Stimulated activated CD4-positive, alpha-beta T cell treated with anti-CD3 and anti-CD28 coated beads, Interleukin-15, amount 100 ng/mL, for 24 hours (primary cell): ENCODE data around the gene ABCG4.
"Not testable (repeated sequence)": the region's sequence is repeated elsewhere in the genome, so short reads cannot be mapped to it uniquely, and the experiment has no call there.

Experiments
- DNase-seq: peaks from one replicate; pipeline ENCODE4 v3.0.0-alpha.2; 2020

ABCG4 gene

DNA sequence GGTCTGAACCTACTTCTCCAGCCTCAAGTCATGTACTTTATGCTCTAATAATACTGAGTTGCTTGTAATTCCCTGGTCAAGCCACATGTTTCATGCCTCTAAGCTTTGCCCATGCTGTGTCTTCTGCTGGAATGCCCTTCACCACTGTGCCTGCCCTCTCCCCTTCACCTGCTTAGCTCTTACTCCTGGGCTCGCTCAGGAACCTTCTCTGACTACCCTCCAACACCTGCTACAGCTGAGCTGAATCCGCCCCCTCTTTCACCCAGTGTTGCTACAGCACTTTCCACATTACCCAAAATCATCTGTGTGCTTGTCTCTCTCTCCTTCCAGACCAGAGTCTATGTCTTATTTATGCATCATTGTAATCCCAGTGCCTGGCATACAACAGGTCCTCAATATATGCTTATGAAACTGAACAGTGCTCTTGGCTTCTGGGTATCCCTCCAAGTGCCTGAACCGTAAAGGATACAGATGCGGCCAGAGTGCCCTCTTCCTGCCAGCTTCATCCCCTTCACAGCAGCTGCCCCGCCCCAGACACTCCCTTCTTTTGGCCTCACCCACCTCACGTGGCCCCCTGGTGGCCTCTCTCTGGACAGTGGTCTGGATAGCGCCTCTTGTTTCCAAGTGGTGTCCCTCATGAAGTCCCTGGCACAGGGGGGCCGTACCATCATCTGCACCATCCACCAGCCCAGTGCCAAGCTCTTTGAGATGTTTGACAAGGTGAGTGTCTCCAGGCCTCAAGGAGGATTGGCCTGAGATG lies 7.1 kb downstream of the ABCG4 start:
- no peak for DNase-seq

DNA sequence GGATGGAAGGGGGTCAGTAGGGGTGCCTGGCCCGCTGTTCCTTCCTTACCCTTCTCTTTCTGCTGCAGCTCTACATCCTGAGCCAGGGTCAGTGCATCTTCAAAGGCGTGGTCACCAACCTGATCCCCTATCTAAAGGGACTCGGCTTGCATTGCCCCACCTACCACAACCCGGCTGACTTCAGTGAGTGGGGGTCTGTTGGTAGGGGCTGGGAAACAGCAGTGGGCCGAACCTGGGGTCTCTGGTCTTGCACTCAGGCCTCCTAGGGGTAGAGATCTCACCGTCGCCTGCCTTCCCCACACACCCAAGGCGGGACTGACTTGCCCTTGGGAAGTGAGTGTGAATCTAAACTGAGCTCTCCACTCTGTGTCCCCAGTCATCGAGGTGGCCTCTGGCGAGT lies 7.6 kb downstream of the ABCG4 start:
- no peak for DNase-seq

DNA sequence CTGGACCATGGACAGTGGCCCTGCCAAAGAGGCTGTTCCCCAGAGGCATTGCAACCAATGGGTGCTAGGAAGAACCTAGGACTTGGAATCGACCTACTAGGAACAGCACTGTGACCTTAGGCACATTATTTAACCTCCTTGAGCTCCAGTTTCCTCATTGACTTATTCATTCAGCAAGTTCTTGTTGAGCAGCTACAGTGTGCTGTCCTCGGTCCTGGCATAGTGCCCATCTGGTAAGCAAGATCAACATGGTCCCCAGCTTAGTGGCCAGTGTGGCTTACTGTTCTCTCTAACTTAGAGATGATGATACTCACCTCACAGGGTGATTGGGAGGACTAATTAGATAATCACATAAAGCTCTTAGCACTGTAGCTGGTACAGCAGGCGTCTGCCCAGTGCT lies 8.2 kb downstream of the ABCG4 start:
- no peak for DNase-seq

DNA sequence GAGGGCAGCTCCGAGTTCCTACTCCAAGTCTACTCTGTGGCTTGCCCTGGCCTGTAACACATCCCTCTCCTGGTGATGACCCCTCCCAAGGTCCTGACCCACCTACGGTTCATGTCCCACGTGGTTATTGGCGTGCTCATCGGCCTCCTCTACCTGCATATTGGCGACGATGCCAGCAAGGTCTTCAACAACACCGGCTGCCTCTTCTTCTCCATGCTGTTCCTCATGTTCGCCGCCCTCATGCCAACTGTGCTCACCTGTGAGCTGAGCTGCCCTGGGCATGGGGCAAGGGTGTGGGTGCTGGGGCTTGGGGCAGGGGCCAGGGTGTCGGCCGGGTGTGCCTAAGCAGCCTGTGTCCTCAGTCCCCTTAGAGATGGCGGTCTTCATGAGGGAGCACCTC lies 9.6 kb downstream of the ABCG4 start:
- no peak for DNase-seq

DNA sequence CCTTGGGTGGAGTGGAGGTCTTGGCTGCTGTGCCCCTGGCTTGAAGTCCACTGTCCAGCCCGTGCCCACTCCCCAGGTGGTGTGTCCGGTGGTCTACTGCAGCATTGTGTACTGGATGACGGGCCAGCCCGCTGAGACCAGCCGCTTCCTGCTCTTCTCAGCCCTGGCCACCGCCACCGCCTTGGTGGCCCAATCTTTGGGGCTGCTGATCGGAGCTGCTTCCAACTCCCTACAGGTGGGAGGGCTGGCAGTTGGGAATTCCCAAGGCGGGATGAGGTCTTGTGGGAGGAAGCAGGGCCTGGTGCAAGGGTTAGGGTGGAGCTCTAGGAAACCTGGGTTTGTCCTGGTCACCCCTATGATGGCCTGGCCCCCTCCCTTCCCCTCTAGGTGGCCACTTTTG lies 11.3 kb downstream of the ABCG4 start:
- no peak for DNase-seq

DNA sequence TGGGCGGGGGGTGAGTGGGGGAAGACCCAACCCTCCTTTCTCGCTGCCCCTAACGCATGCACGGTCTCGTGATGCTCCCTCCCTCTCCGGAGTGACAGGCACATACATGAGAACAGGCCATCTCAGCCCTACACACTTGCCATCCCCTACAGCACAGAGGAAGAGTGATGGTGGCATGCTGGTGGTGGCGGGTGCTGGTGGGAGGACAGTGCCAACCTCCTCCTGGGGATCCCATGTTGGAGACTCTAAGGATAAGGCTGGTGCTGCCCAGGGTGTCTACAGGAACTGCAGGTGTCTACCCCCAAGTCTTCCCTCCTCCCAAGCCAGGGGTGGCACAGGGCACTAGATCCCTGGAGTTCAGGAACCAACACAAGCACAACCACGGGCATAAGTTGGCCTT lies 13.0 kb downstream of the ABCG4 start:
- no peak for DNase-seq

DNA sequence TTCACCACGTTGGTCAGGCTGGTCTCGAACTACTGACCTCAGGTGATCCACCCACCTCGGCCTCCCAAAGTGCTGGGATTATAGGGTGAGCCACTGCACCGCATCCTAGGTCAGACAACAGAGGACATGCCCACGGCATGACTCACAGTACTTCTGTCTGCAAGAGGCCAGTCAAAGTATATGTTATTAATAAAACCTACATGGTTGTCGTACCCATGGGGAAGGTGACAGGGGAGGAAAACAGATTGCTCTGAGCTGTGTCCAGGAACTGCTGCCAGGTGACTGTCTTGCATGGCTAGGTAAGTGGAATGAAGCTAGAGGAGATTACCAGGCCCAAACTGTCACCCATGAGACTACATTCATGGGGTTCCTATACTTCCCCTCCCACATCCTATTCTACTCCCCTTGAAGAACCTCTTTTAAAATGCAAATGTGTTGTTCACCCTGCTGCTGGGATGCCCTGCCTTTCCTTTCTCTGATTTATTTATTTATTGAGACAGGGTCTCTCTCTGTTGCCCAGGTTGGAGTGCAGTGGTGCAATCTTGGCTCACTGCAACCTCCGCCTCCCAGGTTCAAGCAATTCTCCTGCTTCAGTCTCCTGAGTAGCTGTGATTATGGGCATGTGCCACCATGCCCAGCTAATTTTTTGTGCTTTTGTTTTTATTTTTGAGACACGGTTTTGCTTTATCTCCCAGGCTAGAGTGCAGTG lies 17.7 kb downstream of the ABCG4 start:
- DNase-seq, result no peak

DNA sequence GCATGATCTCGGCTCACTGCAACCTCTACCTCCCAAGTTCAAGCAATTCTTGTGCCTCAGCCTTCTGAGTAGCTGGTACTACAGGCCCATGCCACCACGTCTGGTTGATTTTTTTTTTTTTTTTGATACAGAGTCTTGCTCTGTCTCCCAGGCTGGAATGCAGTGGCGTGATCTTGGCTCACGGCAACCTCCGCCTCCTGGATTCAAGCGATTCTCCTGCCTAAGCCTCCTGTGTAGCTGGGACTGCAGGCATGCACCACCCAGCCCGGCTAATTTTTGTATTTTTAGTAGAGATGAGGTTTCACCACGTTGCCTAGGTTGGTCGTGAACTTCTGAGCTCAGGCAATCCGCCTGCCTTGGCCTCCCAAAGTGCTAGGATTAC lies 18.2 kb downstream of the ABCG4 start:
- DNase-seq, result not testable (repeated sequence)

DNA sequence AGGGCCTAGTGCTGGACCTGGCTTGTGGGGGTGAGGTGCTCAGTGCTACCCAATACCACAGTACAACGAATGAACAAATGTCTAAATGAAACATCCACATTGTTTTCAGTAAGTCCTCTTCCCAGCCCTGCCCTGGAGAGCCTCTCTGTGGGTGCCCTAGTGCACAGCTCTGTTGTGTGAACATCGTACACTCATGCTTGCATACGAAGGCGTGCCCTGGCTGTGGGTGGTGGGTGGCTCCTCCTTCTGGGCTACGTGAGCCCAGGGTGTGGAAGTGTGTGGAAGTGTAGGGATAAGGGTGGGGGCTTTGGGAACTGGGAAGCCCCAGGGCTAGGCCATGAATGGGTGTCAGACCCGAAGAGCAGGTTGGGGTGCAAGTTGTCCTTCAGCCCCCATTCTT lies 19.1 kb downstream of the ABCG4 start:
- no peak for DNase-seq

DNA sequence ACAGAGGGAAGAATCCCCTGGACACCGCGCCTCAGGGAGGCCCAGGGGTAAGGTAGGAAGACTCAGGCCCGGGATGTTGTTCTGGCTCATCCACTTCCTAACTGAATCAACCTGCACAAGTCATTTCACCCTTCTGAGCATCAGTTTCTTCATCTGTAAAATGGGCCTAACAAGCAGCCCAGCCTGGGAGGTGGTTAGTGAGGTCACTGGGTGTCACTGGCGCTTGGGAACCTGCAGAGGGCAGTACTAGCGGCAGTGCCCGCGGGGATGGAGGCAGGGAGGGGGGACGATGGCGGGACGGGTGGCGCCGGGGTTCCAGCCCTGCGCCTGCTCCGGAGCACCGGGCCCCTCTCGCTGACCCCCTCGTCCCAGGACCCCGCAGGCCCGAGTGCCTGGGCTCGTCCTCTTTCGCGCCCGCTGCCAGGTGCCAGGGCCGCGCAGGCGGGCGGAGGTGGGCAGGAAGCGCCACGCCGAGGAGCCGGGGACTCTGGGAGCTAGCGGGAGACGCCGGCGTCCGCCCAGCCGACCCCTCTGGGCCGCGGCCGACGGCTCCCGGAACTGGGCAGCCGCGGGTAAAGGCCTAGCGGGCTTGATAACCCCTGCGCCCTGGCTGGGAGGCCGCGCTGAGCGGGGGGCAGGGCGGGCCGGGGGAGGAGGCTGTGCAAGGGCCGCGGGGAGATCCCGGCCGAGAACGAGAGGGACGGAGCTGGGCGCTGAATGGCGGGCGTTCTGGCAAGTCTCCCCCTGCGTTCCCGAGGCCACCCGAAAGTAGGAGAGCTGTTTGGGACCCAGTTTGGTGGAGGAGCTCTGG lies 19.8 kb downstream of the ABCG4 start, which contains the start of gene NLRX1:
TSS of gene NLRX1 (plus strand) at position 255 of the 811 bp plus-strand sequence. CDS start 2,679 bp downstream, outside the sequence.
- DNase-seq, result peak; percentile 91

DNA sequence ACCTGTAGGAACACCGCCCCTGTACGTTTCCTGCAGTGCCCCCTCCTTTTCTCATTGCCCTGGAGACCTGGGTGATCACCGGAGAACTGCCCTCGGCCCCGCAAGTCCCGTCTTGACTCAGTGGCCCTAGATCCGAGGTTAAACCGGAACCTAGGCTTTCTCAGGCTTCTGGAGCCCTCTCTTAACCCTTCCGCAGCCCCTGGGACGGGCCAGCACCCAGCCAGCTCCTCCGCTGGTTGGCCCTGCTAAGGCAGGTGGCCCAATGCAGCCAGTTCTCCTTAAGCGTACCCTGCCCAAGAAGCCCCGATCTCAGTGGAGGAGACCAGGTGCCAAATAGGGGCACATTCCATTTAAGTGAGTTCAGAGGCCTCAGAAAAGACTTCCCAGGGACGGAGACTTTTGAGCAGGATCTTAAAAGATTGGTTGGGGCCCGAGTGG lies 20.4 kb downstream of the ABCG4 start:
- DNase-seq, result peak; percentile 61

DNA sequence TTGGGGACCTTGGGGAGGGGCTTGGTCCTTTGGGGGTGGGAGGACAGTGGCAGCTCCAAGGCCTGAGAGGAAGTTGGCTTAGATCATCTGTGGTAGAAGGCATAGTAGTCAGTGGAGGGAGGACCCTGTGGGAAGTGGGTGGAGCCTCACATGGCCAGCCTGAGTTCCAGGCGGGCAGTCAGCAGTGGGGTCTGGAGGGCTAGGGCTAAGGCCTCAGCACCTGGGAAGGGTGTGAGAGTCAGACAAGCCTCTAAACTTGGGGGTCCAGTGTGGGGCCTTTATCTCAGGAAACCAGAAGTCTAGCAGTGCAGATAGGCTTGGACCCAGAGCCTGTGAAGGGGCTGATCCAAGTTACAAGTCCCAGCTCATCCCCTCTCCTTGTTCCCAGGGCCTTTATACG lies 23.7 kb downstream of the ABCG4 start:
- no peak for DNase-seq

DNA sequence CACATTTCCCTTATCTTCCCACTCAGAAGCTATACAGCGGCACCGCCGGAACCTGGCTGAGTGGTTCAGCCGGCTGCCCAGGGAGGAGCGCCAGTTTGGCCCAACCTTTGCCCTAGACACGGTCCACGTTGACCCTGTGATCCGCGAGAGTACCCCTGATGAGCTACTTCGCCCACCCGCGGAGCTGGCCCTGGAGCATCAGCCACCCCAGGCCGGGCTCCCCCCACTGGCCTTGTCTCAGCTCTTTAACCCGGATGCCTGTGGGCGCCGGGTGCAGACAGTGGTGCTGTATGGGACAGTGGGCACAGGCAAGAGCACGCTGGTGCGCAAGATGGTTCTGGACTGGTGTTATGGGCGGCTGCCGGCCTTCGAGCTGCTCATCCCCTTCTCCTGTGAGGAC lies 24.6 kb downstream of the ABCG4 start:
- no peak for DNase-seq

DNA sequence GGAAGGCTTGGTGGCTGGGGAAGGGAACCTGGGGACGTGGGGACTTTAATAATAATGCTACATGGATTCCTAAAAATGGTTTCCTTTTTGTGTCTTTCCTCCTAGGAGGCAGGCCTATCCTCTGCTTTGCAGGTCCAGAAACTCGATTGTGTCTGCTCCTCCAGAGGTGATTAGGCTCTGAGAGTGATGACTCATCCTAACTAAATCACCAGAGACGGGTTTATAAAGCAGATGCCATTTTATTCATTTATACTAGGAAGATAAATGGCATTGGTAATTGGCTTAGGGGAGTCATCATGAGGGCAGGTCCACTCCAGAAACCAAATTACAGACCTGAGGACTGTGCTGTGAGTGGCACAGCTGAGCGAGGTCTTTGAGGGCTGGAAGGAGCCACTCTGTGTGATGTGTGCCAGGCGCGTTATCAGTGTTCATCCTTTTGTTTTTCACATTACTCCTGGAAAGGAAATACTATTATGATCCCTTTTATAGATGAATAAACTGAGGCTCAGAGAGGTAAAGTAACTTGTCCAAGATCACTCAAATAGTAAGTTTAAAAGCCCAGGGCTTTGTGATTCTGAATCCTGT lies 26.7 kb downstream of the ABCG4 start:
- DNase-seq, result no peak

DNA sequence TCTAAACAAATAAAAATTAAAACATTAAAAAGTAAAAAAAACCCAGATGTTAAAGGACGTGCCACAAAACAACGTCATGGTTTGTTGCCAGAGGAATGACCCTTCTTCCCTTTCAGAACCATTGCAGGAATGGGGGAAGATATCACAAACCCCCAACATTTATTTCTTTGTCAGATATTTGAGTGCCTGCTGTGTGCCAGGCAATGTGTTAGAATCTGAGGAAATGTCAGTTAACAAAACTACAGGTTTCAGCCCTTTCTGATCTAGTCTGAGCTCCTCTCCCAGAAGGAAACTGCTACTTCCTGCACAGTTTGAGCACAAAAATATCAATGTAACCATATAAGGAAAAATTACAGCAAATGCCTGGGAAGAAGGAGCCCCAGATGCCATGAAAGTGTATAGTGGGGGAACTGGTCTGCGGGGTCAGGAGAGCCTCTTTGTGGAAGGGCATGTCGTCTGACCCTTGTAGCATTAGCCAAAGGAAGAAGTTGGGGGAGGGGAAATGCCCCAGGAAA lies 29.4 kb downstream of the ABCG4 start:
- DNase-seq, result no peak

DNA sequence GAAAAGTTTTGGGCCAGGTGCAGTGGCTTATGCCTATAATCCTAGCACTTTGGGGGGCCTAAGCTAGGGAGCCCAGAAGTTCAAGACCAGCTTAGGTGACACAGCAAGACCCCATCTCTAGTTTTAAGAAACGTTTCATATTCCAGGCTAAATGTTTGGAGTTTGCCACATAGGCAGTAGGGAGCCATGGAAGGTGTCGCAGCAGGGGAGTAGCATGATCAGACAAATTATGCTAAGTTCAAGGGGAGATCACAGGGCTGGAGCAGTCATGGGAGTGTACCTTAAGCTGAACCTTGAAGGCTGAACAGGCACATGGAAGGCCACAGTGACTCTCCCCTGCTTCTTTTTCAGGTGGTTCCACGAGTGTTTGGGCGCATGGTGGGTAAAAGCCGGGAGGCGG lies 30.5 kb downstream of the ABCG4 start:
- DNase-seq, result no peak

DNA sequence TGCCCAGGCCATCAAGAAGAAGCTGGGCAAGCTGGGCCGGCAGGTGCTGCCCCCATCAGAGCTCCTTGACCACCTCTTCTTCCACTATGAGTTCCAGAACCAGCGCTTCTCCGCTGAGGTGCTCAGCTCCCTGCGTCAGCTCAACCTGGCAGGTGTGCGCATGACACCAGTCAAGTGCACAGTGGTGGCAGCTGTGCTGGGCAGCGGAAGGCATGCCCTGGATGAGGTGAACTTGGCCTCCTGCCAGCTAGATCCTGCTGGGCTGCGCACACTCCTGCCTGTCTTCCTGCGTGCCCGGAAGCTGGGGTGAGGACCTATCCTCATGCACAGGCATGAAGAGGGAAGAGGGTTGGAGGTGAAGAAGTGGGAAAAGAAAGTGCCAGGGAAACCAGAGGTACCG lies 31.1 kb downstream of the ABCG4 start:
- no peak for DNase-seq

DNA sequence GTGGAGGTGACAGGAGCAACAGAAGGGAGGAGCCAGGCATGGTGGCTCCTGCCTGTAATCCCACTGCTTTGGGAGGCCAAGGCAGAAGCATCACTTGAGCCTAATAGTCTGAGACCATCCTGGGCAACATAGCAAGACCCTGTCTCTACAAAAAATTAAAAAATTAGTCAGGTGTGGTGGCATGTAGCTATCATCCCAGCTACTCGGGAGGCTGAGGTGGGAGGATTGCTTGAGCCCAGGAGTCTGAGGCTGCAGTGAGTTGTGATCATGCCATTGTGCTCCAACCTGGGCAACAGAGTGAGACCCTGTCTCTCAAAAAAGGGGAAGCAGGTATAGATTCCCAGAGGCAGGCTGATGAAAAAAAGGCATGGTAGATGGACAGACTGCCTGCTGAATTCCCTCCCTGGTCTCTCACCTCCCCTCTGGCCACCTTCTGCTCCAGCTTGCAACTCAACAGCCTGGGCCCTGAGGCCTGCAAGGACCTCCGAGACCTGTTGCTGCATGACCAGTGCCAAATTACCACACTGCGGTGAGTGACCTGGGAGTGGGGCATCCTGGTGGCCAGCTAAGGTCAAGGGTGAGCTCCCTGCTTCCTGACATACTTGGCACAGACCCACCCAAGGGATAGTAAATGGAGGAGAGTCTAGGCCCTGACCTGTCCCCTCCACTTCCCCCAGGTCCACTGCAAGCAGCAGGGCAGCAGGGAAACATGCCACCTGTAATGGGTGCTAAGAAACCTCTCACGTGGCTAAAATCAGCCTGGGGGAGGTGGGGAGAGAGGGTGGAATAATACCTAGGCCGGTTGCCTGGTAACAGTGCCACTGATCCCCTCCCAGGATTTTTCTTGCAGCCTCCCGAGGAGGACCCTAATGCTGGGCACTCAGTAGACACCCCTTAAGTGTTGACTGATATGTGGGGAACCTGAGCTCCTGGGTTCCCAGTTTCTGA lies 32.2 kb downstream of the ABCG4 start:
- DNase-seq, result no peak

DNA sequence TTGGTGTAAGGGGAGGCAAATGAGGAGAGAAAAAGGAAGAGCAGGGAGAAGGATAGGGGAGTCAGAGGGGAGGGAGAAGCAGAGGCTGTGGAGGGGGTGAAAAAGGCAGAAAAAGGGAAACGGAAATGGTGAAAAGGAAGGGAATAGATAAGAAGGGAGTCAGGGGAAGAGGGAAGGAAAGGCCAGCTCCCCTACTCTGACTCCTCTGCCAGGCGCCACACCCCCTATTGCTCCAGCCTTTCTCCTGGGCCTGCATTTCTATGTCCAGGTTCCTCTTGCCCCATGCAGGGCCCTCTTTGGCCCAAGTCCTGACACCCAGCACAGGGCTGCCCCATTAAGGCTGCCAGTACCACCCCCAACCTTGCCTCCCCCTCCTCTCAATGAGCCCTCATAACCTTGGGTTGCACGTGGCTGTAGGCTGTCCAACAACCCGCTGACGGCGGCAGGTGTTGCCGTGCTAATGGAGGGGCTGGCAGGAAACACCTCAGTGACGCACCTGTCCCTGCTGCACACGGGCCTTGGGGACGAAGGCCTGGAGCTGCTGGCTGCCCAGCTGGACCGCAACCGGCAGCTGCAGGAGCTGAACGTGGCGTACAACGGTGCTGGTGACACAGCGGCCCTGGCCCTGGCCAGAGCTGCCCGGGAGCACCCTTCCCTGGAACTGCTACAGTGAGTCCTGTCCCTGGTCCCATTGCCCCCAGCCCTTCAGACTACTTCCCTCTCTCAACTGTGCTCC lies 33.0 kb downstream of the ABCG4 start:
- no peak for DNase-seq

DNA sequence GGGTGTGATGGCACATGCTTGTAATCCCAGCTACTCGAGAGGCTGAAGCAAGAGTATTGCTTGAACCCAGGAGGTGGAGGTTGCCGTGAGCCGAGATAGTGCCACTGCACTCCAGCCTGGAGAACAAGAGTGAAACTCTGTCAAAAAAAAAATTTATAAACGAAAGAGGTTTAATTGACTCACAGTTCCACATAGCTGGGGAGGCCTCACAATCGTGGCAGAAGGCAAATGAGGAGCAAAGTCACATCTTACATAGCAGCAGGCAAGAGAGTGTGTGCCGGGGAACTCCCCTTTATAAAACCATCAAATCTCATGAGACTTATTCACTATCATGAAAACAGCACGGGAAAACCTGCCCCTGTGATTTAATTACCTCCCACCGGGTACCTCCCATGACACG lies 35.5 kb downstream of the ABCG4 start:
- not testable (repeated sequence) for DNase-seq

DNA sequence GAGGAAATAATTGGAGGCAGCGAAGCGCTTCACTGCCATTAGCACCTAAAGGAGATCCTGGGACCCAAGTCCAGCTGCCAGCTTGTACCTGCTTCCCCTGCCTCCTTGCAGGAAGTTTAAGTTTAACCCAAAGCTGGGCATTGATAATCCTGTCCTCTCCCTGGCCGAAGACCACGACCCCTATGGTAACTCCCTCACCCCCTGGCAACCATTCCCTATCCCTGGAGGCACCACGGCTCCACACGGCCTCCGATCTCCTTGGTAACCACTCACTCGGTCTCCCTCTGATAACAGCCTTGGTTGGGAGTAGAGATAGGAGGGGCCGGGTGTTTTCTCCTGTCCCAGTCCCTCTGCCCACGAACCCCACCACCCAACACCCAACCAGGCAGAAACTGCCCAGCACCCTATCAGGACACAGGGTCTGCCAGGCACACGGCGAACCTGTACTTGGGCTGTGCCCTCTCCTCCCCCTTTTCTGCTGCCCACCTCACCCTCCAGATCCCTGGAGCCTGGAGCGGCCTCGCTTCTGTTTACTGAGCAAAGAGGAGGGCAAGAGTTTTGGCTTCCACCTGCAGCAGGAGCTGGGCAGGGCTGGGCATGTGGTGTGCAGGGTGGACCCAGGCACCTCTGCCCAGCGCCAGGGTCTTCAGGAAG lies 37.3 kb downstream of the ABCG4 start:
- no peak for DNase-seq
